Astrocyte (in vitro differentiated cells and primary cell): ENCODE data around the gene ZIC4. TPM values are rescaled to one million over a fixed set of nuclear protein-coding genes. Genes with fewer than 3 reads are reported as not detected.

Source experiments
- DNase-seq: peaks from one replicate; pipeline ENCODE4 v3.0.0-alpha.2; 2010; ENCODE audit warnings: low read depth
- FAIRE-seq: peaks from 2 replicates; lab custom pipeline; 2011; peaks lifted over from hg19 to GRCh38; lab: Jason Lieb, UNC
- H2AFZ ChIP-seq: 2 replicates; pipeline ENCODE4 v1.6.0; 2012; ENCODE audit warnings: low read depth, low read length, inconsistent platforms
- H3K27ac ChIP-seq: 2 replicates; pipeline ENCODE4 v1.5.1; 2011; ENCODE audit warnings: low read depth, low read length, inconsistent platforms
- H3K27me3 ChIP-seq: 2 replicates; pipeline ENCODE4 v1.6.0; 2011; ENCODE audit warnings: low read length, inconsistent platforms; ENCODE audit not compliant: insufficient read depth
- H3K36me3 ChIP-seq: 2 replicates; pipeline ENCODE4 v1.5.1; 2011; ENCODE audit warnings: low read length, inconsistent platforms; ENCODE audit not compliant: insufficient read depth
- H3K4me1 ChIP-seq: 2 replicates; pipeline ENCODE4 v1.5.1; 2011; ENCODE audit warnings: low read length, inconsistent platforms; ENCODE audit not compliant: insufficient read depth
- H3K4me2 ChIP-seq: 2 replicates; pipeline ENCODE4 v1.6.0; 2012; ENCODE audit warnings: low read length, inconsistent platforms
- H3K4me3 ChIP-seq: 2 replicates; pipeline ENCODE4 v1.5.1; 2011; ENCODE audit warnings: low read depth, mild to moderate bottlenecking, low read length, inconsistent platforms; ENCODE audit not compliant: insufficient read depth
- H3K79me2 ChIP-seq: 2 replicates; pipeline ENCODE4 v1.6.0; 2012; ENCODE audit warnings: mild to moderate bottlenecking, low read length, inconsistent platforms; ENCODE audit not compliant: insufficient read depth
- H3K9ac ChIP-seq: 2 replicates; pipeline ENCODE4 v1.6.0; 2012; ENCODE audit warnings: mild to moderate bottlenecking, low read length, inconsistent platforms
- H3K9me3 ChIP-seq: 2 replicates; pipeline ENCODE4 v1.5.1; 2012; ENCODE audit warnings: low read depth, mild to moderate bottlenecking, low read length, inconsistent platforms; ENCODE audit not compliant: insufficient read depth
- H4K20me1 ChIP-seq: 2 replicates; pipeline ENCODE4 v1.6.0; 2012; ENCODE audit warnings: low read length, inconsistent platforms; ENCODE audit not compliant: insufficient read depth
- H3K27ac Mint-ChIP-seq: one replicate; pipeline ENCODE4 v1.8.0; 2021; ENCODE audit warnings: mild to moderate bottlenecking, mixed read lengths; ENCODE audit not compliant: unreplicated experiment
- H3K27me3 Mint-ChIP-seq: one replicate; pipeline ENCODE4 v1.8.0; 2021; ENCODE audit warnings: low read depth, mixed read lengths; ENCODE audit not compliant: unreplicated experiment
- H3K36me3 Mint-ChIP-seq: one replicate; pipeline ENCODE4 v1.8.0; 2021; ENCODE audit warnings: low read depth, mixed read lengths; ENCODE audit not compliant: unreplicated experiment
- H3K4me1 Mint-ChIP-seq: one replicate; pipeline ENCODE4 v1.8.0; 2021; ENCODE audit warnings: low read depth, mixed read lengths; ENCODE audit not compliant: unreplicated experiment
- H3K4me3 Mint-ChIP-seq: one replicate; pipeline ENCODE4 v1.8.0; 2021; ENCODE audit warnings: mild to moderate bottlenecking, moderate library complexity, mixed read lengths; ENCODE audit not compliant: unreplicated experiment
- H3K9me3 Mint-ChIP-seq: one replicate; pipeline ENCODE4 v1.8.0; 2021; ENCODE audit warnings: mild to moderate bottlenecking, mixed read lengths; ENCODE audit not compliant: unreplicated experiment
- CTCF ChIP-seq: IDR thresholded peaks from 2 replicates; pipeline ENCODE4 v1.5.1; 2011; ENCODE audit warnings: low read depth, mild to moderate bottlenecking, inconsistent platforms, low read length, moderate library complexity; ENCODE audit not compliant: insufficient read depth
- EZH2 ChIP-seq: IDR thresholded peaks from 2 replicates; pipeline ENCODE4 v1.6.1; 2012; ENCODE audit warnings: mild to moderate bottlenecking, low read length, inconsistent platforms; ENCODE audit not compliant: insufficient read depth
- total RNA-seq: library from RNA; stranded (reverse); gene quantifications from 2 replicates; pipeline ENCODE4 v1.2.1, GENCODE V29; 2021

ZIC4 gene
- total RNA-seq, 1 donor from 2014 or later, result not detected

- H3K27ac ChIP-seq, result no peak overlapping the region
- H3K79me2 ChIP-seq, result peaks cover 29% of the 10 kb centered on the region
- no peak overlapping the region for H3K9ac ChIP-seq
- DNase-seq (no peak), FAIRE-seq (no peak)
- peaks cover 7% of the 10 kb centered on the region for H3K9me3 ChIP-seq
- no peaks in the 10 kb centered on the region for H3K4me1 Mint-ChIP-seq
- H3K36me3 Mint-ChIP-seq, result no peaks in the 10 kb centered on the region
- TF ChIP-seq EZH2 (peak; percentile 71), CTCF (no peak)
- H3K4me1 ChIP-seq, result peaks cover 19% of the 10 kb centered on the region
- H3K9me3 Mint-ChIP-seq, result peaks cover 31% of the 10 kb centered on the region
- H3K27ac Mint-ChIP-seq, result peak overlapping the region; percentile 78
- H3K27me3 Mint-ChIP-seq, result peaks cover 90% of the 10 kb centered on the region
- H3K4me2 ChIP-seq, result peak overlapping the region; percentile 85
- H2AFZ ChIP-seq, result peak overlapping the region; percentile 44
- no peak overlapping the region for H3K4me3 Mint-ChIP-seq
- no peaks in the 10 kb centered on the region for H3K36me3 ChIP-seq
- H4K20me1 ChIP-seq, result no peaks in the 10 kb centered on the region
- peaks cover 57% of the 10 kb centered on the region for H3K27me3 ChIP-seq
- H3K4me3 ChIP-seq, result no peak overlapping the region
Observed at GRCh38 chr3:147390589-147391569, 15.5 kb downstream of the ZIC4 start.

- Histone ChIP-seq H3K9me3 (peaks cover 11% of the 10 kb centered on the region), H3K27me3 (peaks cover 63% of the 10 kb centered on the region), H3K4me3 (no peak overlapping the region), H3K9ac (no peak overlapping the region), H2AFZ (no peak overlapping the region), H3K36me3 (no peaks in the 10 kb centered on the region), H4K20me1 (no peaks in the 10 kb centered on the region), H3K4me1 (peaks cover 8% of the 10 kb centered on the region), H3K79me2 (peaks cover 17% of the 10 kb centered on the region), H3K27ac (no peak overlapping the region), H3K4me2 (peak overlapping the region; percentile 23)
- no peaks in the 10 kb centered on the region for H3K36me3 Mint-ChIP-seq
- H3K9me3 Mint-ChIP-seq, result peaks cover 30% of the 10 kb centered on the region
- peaks cover 90% of the 10 kb centered on the region for H3K27me3 Mint-ChIP-seq
- DNase-seq (no peak), FAIRE-seq (no peak)
- no peak overlapping the region for H3K4me3 Mint-ChIP-seq
- no peaks in the 10 kb centered on the region for H3K4me1 Mint-ChIP-seq
- TF ChIP-seq CTCF, result no peak
- TF ChIP-seq EZH2, result no peak
- peak overlapping the region; percentile 20 for H3K27ac Mint-ChIP-seq
Observed at GRCh38 chr3:147389717-147390116, 16.6 kb downstream of the ZIC4 start.
